Type B pancreatic cell (in vitro differentiated cells): ENCODE measurements around the gene PRSS56. TPM values are rescaled to one million over a fixed set of nuclear protein-coding genes. Genes with fewer than 3 reads are reported as not detected.

Source experiments
- DNase-seq: peaks from one replicate; pipeline ENCODE4 v3.0.0; 2021; ENCODE audit warnings: mixed read lengths; ENCODE audit not compliant: unreplicated experiment; ENCODE audit errors: extremely low spot score
- H3K27ac Mint-ChIP-seq: 2 replicates; pipeline ENCODE4 v1.8.0; 2021; ENCODE audit warnings: mild to moderate bottlenecking, mixed read lengths
- H3K27me3 Mint-ChIP-seq: 2 replicates; pipeline ENCODE4 v1.8.0; 2021; ENCODE audit warnings: mixed read lengths
- H3K36me3 Mint-ChIP-seq: 2 replicates; pipeline ENCODE4 v1.8.0; 2021; ENCODE audit warnings: mixed read lengths
- H3K4me1 Mint-ChIP-seq: one replicate; pipeline ENCODE4 v1.8.0; 2021; ENCODE audit warnings: mixed read lengths; ENCODE audit not compliant: unreplicated experiment
- H3K4me3 Mint-ChIP-seq: 2 replicates; pipeline ENCODE4 v1.8.0; 2021; ENCODE audit warnings: mild to moderate bottlenecking, mixed read lengths
- H3K9me3 Mint-ChIP-seq: 2 replicates; pipeline ENCODE4 v1.8.0; 2021; ENCODE audit warnings: mixed read lengths
- CTCF ChIP-seq: fragments of 200-600 bp; sonication (generic); conservative IDR thresholded peaks from 2 replicates; pipeline ENCODE4 v1.5.0; 2021; ENCODE audit warnings: antibody characterized with exemption, mild to moderate bottlenecking
- total RNA-seq: library from RNA; stranded (reverse); gene quantifications from 2 replicates; pipeline ENCODE4 v1.2.1, GENCODE V29; 2021; ENCODE audit warnings: low replicate concordance

The PRSS56 gene
- total RNA-seq, 1 donor from 2014 or later = 0.34 TPM

- no peak for DNase-seq
- no peak overlapping the region for H3K4me3 Mint-ChIP-seq
- H3K27ac Mint-ChIP-seq = no peak overlapping the region
- peaks cover 35% of the 10 kb centered on the region for H3K27me3 Mint-ChIP-seq
- H3K36me3 Mint-ChIP-seq = no peaks in the 10 kb centered on the region
- H3K4me1 Mint-ChIP-seq = peaks cover 6% of the 10 kb centered on the region
- no peaks in the 10 kb centered on the region for H3K9me3 Mint-ChIP-seq
- TF ChIP-seq CTCF = no peak
Observed at GRCh38 chr2:232511336-232511890, 8.8 kb upstream of the PRSS56 start.

GRCh38 chr2:232512602-232513001, 7.6 kb upstream of the PRSS56 start:
- no peaks in the 10 kb centered on the region for H3K9me3 Mint-ChIP-seq
- H3K27ac Mint-ChIP-seq = no peak overlapping the region
- DNase-seq = no peak
- no peak for TF ChIP-seq CTCF
- H3K4me3 Mint-ChIP-seq = no peak overlapping the region
- no peaks in the 10 kb centered on the region for H3K36me3 Mint-ChIP-seq
- peaks cover 36% of the 10 kb centered on the region for H3K27me3 Mint-ChIP-seq
- peaks cover 12% of the 10 kb centered on the region for H3K4me1 Mint-ChIP-seq

GRCh38 chr2:232513353-232513752, 6.8 kb upstream of the PRSS56 start:
- Mint-ChIP-seq H3K36me3 (no peaks in the 10 kb centered on the region), H3K4me3 (no peak overlapping the region), H3K9me3 (no peaks in the 10 kb centered on the region), H3K27ac (no peak overlapping the region), H3K27me3 (peaks cover 34% of the 10 kb centered on the region), H3K4me1 (peaks cover 12% of the 10 kb centered on the region)
- no peak for TF ChIP-seq CTCF
- DNase-seq = no peak

GRCh38 chr2:232515639-232516038, 4.5 kb upstream of the PRSS56 start:
- H3K27me3 Mint-ChIP-seq = peaks cover 35% of the 10 kb centered on the region
- no peak for DNase-seq
- H3K27ac Mint-ChIP-seq = no peak overlapping the region
- H3K4me3 Mint-ChIP-seq = no peak overlapping the region
- no peaks in the 10 kb centered on the region for H3K36me3 Mint-ChIP-seq
- TF ChIP-seq CTCF = no peak
- peaks cover 18% of the 10 kb centered on the region for H3K4me1 Mint-ChIP-seq
- no peaks in the 10 kb centered on the region for H3K9me3 Mint-ChIP-seq

- H3K4me1 Mint-ChIP-seq = peaks cover 18% of the 10 kb centered on the region
Observed at GRCh38 chr2:232516551-232516950, 3.6 kb upstream of the PRSS56 start.

More at GRCh38 chr2:232516551-232516950, 3.6 kb upstream of the PRSS56 start:
- Mint-ChIP-seq H3K4me3 (no peak overlapping the region), H3K27ac (no peak overlapping the region), H3K9me3 (no peaks in the 10 kb centered on the region), H3K36me3 (no peaks in the 10 kb centered on the region), H3K27me3 (peaks cover 40% of the 10 kb centered on the region)
- no peak for DNase-seq
- TF ChIP-seq CTCF = no peak
